ENCODE results near the gene CD22.

The CD22 gene

DNA sequence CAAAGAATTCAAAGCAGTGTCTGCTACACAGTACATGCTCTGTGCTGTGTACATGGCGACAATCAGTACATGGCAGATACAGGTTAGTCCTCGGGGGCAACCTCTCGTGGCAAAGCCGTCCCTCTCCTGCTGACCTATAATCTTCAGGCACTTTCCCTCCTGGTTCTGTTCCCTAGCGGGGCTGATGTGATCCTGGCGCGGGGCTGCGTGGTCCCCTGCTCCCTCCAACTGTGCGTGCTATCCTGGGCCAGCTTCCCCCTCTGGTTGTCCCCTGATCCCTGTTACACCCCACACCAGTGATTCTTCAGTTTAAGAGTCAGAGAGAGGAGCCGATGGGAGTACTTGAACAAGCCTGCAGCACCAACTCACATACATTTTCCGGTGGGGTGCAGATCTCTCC lies 25.0 kb upstream of the CD22 start:
- TF ChIP-seq, protein P1, sequence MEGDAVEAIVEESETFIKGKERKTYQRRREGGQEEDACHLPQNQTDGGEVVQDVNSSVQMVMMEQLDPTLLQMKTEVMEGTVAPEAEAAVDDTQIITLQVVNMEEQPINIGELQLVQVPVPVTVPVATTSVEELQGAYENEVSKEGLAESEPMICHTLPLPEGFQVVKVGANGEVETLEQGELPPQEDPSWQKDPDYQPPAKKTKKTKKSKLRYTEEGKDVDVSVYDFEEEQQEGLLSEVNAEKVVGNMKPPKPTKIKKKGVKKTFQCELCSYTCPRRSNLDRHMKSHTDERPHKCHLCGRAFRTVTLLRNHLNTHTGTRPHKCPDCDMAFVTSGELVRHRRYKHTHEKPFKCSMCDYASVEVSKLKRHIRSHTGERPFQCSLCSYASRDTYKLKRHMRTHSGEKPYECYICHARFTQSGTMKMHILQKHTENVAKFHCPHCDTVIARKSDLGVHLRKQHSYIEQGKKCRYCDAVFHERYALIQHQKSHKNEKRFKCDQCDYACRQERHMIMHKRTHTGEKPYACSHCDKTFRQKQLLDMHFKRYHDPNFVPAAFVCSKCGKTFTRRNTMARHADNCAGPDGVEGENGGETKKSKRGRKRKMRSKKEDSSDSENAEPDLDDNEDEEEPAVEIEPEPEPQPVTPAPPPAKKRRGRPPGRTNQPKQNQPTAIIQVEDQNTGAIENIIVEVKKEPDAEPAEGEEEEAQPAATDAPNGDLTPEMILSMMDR (conservative IDR thresholded peaks at IDR 0.05), result no peak
- no peak overlapping the region for H3K27ac ChIP-seq

DNA sequence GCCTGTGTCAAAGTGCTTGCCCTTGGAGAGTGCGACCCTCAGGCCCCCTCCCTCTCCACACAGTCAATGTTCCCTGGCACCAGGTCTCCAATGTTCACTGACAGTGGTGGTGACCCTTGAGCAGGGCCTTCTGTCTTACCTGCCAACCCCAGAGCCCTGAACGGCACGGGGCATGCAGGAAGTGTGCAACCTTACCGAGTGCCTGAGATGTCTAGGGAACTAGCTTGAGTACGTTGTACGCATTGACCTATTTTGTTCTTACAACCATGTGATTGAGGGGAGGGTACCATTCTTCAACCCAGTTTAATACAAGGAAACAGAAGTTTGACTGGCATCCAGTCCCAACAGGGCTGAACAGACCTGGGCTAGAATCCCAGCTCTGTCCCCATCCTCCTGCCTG lies 23.8 kb upstream of the CD22 start:
- H3K27ac ChIP-seq, result no peak overlapping the region
- TF ChIP-seq, protein P1 (conservative IDR thresholded peaks at IDR 0.05), result no peak

- H3K27ac ChIP-seq, result no peak overlapping the region
- TF ChIP-seq, protein P1 (conservative IDR thresholded peaks at IDR 0.05), result peak; percentile 56
Observed at GRCh38 chr19:35306473-35307246, 22.3 kb upstream of the CD22 start.

- TF ChIP-seq, protein P1 (conservative IDR thresholded peaks at IDR 0.05), result no peak
- H3K27ac ChIP-seq, result no peak overlapping the region
Observed at GRCh38 chr19:35307931-35308330, 21.1 kb upstream of the CD22 start.

GRCh38 chr19:35308910-35309309 lies 20.1 kb upstream of the CD22 start:
- TF ChIP-seq, protein P1 (conservative IDR thresholded peaks at IDR 0.05), result no peak
- no peak overlapping the region for H3K27ac ChIP-seq

DNA sequence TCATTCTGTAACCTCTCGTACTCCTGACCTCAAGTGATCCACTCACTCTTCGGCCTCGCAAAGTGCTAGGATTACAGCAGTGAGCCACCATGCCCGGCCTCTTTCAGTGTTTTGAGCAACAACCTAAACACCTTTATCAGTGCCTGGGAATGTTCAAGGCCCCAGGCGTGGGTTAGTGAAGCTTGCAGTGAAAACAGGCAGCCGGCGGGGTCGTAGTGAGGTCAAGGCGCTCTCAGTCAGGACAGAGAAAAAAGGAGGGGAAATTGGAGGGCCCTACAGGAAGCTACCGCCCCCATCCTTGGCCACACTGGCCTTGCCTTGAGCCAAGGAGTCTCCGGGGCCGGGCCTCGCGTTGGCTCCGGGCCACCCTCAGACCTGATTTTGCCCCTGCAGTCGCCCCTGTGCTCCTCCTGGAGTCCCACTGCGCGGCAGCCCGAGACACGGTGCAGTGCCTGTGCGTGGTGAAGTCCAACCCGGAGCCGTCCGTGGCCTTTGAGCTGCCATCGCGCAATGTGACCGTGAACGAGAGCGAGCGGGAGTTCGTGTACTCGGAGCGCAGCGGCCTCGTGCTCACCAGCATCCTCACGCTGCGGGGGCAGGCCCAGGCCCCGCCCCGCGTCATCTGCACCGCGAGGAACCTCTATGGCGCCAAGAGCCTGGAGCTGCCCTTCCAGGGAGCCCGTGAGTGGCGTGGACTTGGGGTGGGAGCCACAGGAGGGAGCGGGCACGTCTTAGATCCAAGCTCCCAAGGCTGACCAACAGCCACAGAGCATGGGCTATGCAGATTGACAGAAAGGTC lies 19.3 kb upstream of the CD22 start:
- TF ChIP-seq, protein P1 (conservative IDR thresholded peaks at IDR 0.05), result no peak
- no peak overlapping the region for H3K27ac ChIP-seq

GRCh38 chr19:35310331-35310730 lies 18.7 kb upstream of the CD22 start:
- no peak overlapping the region for H3K27ac ChIP-seq
- TF ChIP-seq, protein P1 (conservative IDR thresholded peaks at IDR 0.05), result no peak
